A549 (cell line): ENCODE measurements around the gene CD81. TPM values are rescaled to one million over a fixed set of nuclear protein-coding genes. Genes with fewer than 3 reads are reported as not detected.
"Not testable (repeated sequence)": the region's sequence is repeated elsewhere in the genome, so short reads cannot be mapped to it uniquely, and the experiment has no call there.

ENCODE experiments used
- ATAC-seq, 2 experiments: fragments of 200-7000 bp in 1 of 2; fragments of >200 bp in 1 of 2; cut with Nextera tagmentation in 1 of 2; cut with Tn5 transposase in 1 of 2; 3 replicates each; pipeline versions ENCODE4 v1.8.0 to v1.9.1; 2018 to 2020; ENCODE audit warnings: mild to moderate bottlenecking in 1 of 2, moderate library complexity in 1 of 2
- CTCF ChIA-PET: fragments of 300-600 bp; sonication (Branson Sonifier 250); formaldehyde crosslinking; extraction: SDS; loops from one replicate; lab custom pipeline; 2021; ENCODE audit warnings: antibody characterized with exemption, inconsistent platforms; lab: Yijun Ruan, JAX
- POLR2A ChIA-PET: fragments of 350-600 bp; formaldehyde crosslinking; extraction: SDS; loops from one replicate; lab custom pipeline; 2021; ENCODE audit warnings: antibody characterized with exemption, inconsistent platforms; lab: Yijun Ruan, JAX
- DNase-seq, 2 experiments: peaks; one replicate each; pipeline versions ENCODE4 v3.0.0 to v3.0.0-alpha.2; 2011 to 2016; ENCODE audit warnings: low read depth in 1 of 2, low spot score in 1 of 2
- FAIRE-seq: peaks from 2 replicates; lab custom pipeline; 2011; peaks lifted over from hg19 to GRCh38; lab: Jason Lieb, UNC
- H3K27ac ChIP-seq, 2 experiments: fragments of >200 bp; sonication (Bioruptor Twin); formaldehyde crosslinking; 3 replicates each; pipeline ENCODE4 v1.5.1; 2016 to 2017
- H3K4me1 ChIP-seq: fragments of >200 bp; sonication (Bioruptor Twin); formaldehyde crosslinking; 3 replicates; pipeline ENCODE4 v1.6.1; 2016
- H3K4me2 ChIP-seq: fragments of >200 bp; sonication (Bioruptor Twin); formaldehyde crosslinking; 3 replicates; pipeline ENCODE4 v1.6.1; 2016
- H3K4me3 ChIP-seq: fragments of >200 bp; sonication (Bioruptor Twin); formaldehyde crosslinking; 3 replicates; pipeline ENCODE4 v1.5.1; 2016
- H3K9me3 ChIP-seq: fragments of >200 bp; sonication (Bioruptor Twin); formaldehyde crosslinking; 3 replicates; pipeline ENCODE4 v1.6.1; 2016
- ATOH8 ChIP-seq: fragments of 250-450 bp; sonication (Bioruptor Pico); IDR thresholded peaks from 2 replicates; pipeline ENCODE4 v1.5.0; 2020; ENCODE audit warnings: low read depth, mild to moderate bottlenecking, moderate library complexity
- BCL3 ChIP-seq: fragments of >200 bp; sonication (Bioruptor Twin); formaldehyde crosslinking; IDR thresholded peaks from 3 replicates; pipeline ENCODE4 v1.6.1; 2016
- CBX8 ChIP-seq: fragments of 200-600 bp; sonication (generic); IDR thresholded peaks from 2 replicates; pipeline ENCODE4 v1.6.1; 2016
- CEBPB ChIP-seq, 2 experiments: fragments of >200 bp in 1 of 2; sonication (Bioruptor Twin) in 1 of 2; formaldehyde crosslinking in 1 of 2; IDR thresholded peaks; 2 replicates each; pipeline ENCODE4 v1.6.1; 2012 to 2016
- E2F6 ChIP-seq: IDR thresholded peaks from 2 replicates; pipeline ENCODE4 v1.6.1; 2012; ENCODE audit warnings: low read depth, borderline replicate concordance
- FOSL2 ChIP-seq, 2 experiments: fragments of 450-650 bp in 1 of 2; fragments of >200 bp in 1 of 2; sonication (Bioruptor Twin) in 1 of 2; formaldehyde crosslinking; IDR thresholded peaks; 2 replicates each; pipeline versions ENCODE4 v1.5.0 to v1.6.1; 2016 to 2020; ENCODE audit warnings: mild to moderate bottlenecking in 1 of 2, moderate library complexity in 1 of 2
- FOXS1 ChIP-seq: fragments of 250-450 bp; sonication (Bioruptor Pico); IDR thresholded peaks from 2 replicates; pipeline ENCODE4 v1.5.0; 2020; ENCODE audit warnings: mild to moderate bottlenecking, moderate library complexity
- JUN ChIP-seq, 2 experiments: fragments of >200 bp; sonication (Bioruptor Twin); formaldehyde crosslinking; IDR thresholded peaks; 2 replicates in 1 of 2; 3 replicates in 1 of 2; pipeline ENCODE4 v1.6.1; 2016 to 2017
- KDM5A ChIP-seq: fragments of 200-600 bp; sonication (generic); IDR thresholded peaks from 2 replicates; pipeline ENCODE4 v1.6.1; 2016; ENCODE audit warnings: antibody characterized with exemption, mild to moderate bottlenecking
- MAZ ChIP-seq: fragments of 150-350 bp; IDR thresholded peaks from 2 replicates; pipeline ENCODE4 v1.6.1; 2014; ENCODE audit warnings: antibody characterized with exemption, low read depth, low read length, borderline replicate concordance
- NFE2L2 ChIP-seq: fragments of 150-350 bp; conservative IDR thresholded peaks from 2 replicates; pipeline ENCODE4 v1.6.1; 2014; ENCODE audit warnings: low read length
- NR3C1 ChIP-seq: fragments of >200 bp; sonication (Bioruptor Twin); formaldehyde crosslinking; IDR thresholded peaks from 3 replicates; pipeline ENCODE4 v1.6.1; 2017
- POLR2AphosphoS2 ChIP-seq: conservative IDR thresholded peaks from 2 replicates; pipeline ENCODE4 v1.6.1; 2012; ENCODE audit warnings: low read length, improper control_type of control experiment, inconsistent platforms
- RARB ChIP-seq: fragments of 250-450 bp; sonication (Bioruptor Pico); IDR thresholded peaks from 2 replicates; pipeline ENCODE4 v1.8.0; 2021; ENCODE audit warnings: mild to moderate bottlenecking, moderate library complexity
- RCOR1 ChIP-seq: fragments of 150-350 bp; IDR thresholded peaks from 2 replicates; pipeline ENCODE4 v1.6.1; 2014; ENCODE audit warnings: antibody characterized with exemption, low read length, low read depth
- RFX5 ChIP-seq: fragments of 450-650 bp; IDR thresholded peaks from 2 replicates; pipeline ENCODE4 v1.7.1; 2014; ENCODE audit warnings: antibody characterized with exemption, mild to moderate bottlenecking, moderate library complexity
- SREBF2 ChIP-seq: fragments of 450-650 bp; IDR thresholded peaks from 2 replicates; pipeline ENCODE4 v1.6.1; 2014; ENCODE audit warnings: mild to moderate bottlenecking, moderate library complexity
- TFCP2L1 ChIP-seq: fragments of 250-450 bp; sonication (Bioruptor Pico); IDR thresholded peaks from 2 replicates; pipeline ENCODE4 v1.5.0; 2021; ENCODE audit warnings: mild to moderate bottlenecking
- ZSCAN20 ChIP-seq: fragments of 250-450 bp; sonication (Bioruptor Pico); IDR thresholded peaks from 2 replicates; pipeline ENCODE4 v1.8.0; 2022; ENCODE audit warnings: mild to moderate bottlenecking, moderate library complexity
- WGBS: methylation state at CpG from one replicate; pipeline ENCODE4 v1.1.6; 2017; ENCODE audit errors: missing lambda C conversion rate; 5-methylcytosine and 5-hydroxymethylcytosine counted together
- polyA plus RNA-seq, 4 experiments: library from polyadenylated mRNA; depleted of rRNA in 3 of 4; stranded (reverse); fragments of >200 nt; fragmentation: RNase III in 1 of 4; extraction: RNeasy Plus Mini Kit Qiagen cat#74134 plus additional on column Dnase treatment in 1 of 4; gene quantifications; 2 replicates in 3 of 4; 3 replicates in 1 of 4; pipeline ENCODE4 v1.2.3, GENCODE V29; 2011 to 2017
- TF ChIP-seq, protein P1 (sequence below): fragments of >200 bp; sonication (Bioruptor Twin); formaldehyde crosslinking; IDR thresholded peaks from 3 replicates; pipeline ENCODE4 v1.5.1; 2016
- TF ChIP-seq, protein P2 (sequence below): IDR thresholded peaks from 2 replicates; pipeline ENCODE4 v1.6.1; 2012
- TF ChIP-seq, protein P3 (sequence below): fragments of 250-450 bp; sonication (Bioruptor Pico); IDR thresholded peaks from 2 replicates; pipeline ENCODE4 v1.5.0; 2021; ENCODE audit warnings: mild to moderate bottlenecking, moderate library complexity, borderline replicate concordance
- TF ChIP-seq, protein P4 (sequence below): IDR thresholded peaks from 2 replicates; pipeline ENCODE4 v1.6.1; 2012

Gene CD81
- polyA plus RNA-seq, 2 of the 4 experiments (the other 2 are of a cell fraction) = 125 to 247 TPM

- TF ChIP-seq RFX5 = no peak
Measured at GRCh38 chr11:2362414-2362813, 14.7 kb upstream of the CD81 start (continued).

- FAIRE-seq = no peak
- Histone ChIP-seq H3K4me3 (no peak overlapping the region), H3K4me1 (no peaks in the 10 kb centered on the region), H3K9me3 (no peaks in the 10 kb centered on the region), H3K4me2 (no peak overlapping the region), H3K27ac (no peak overlapping the region)
- POLR2A ChIA-PET = no interaction called here
- TF ChIP-seq BCL3 = no peak
- TF ChIP-seq RCOR1 = no peak
- TF ChIP-seq TFCP2L1 (CRISPR knock-in tag) = no peak
- no peak for TF ChIP-seq POLR2AphosphoS2
- TF ChIP-seq, protein P1, sequence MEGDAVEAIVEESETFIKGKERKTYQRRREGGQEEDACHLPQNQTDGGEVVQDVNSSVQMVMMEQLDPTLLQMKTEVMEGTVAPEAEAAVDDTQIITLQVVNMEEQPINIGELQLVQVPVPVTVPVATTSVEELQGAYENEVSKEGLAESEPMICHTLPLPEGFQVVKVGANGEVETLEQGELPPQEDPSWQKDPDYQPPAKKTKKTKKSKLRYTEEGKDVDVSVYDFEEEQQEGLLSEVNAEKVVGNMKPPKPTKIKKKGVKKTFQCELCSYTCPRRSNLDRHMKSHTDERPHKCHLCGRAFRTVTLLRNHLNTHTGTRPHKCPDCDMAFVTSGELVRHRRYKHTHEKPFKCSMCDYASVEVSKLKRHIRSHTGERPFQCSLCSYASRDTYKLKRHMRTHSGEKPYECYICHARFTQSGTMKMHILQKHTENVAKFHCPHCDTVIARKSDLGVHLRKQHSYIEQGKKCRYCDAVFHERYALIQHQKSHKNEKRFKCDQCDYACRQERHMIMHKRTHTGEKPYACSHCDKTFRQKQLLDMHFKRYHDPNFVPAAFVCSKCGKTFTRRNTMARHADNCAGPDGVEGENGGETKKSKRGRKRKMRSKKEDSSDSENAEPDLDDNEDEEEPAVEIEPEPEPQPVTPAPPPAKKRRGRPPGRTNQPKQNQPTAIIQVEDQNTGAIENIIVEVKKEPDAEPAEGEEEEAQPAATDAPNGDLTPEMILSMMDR = no peak
- no peak for TF ChIP-seq NFE2L2
- TF ChIP-seq, protein P2, sequence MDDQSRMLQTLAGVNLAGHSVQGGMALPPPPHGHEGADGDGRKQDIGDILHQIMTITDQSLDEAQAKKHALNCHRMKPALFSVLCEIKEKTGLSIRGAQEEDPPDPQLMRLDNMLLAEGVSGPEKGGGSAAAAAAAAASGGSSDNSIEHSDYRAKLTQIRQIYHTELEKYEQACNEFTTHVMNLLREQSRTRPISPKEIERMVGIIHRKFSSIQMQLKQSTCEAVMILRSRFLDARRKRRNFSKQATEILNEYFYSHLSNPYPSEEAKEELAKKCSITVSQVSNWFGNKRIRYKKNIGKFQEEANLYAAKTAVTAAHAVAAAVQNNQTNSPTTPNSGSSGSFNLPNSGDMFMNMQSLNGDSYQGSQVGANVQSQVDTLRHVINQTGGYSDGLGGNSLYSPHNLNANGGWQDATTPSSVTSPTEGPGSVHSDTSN = no peak
- TF ChIP-seq FOXS1 (CRISPR knock-in tag) = no peak
- TF ChIP-seq, protein P3, sequence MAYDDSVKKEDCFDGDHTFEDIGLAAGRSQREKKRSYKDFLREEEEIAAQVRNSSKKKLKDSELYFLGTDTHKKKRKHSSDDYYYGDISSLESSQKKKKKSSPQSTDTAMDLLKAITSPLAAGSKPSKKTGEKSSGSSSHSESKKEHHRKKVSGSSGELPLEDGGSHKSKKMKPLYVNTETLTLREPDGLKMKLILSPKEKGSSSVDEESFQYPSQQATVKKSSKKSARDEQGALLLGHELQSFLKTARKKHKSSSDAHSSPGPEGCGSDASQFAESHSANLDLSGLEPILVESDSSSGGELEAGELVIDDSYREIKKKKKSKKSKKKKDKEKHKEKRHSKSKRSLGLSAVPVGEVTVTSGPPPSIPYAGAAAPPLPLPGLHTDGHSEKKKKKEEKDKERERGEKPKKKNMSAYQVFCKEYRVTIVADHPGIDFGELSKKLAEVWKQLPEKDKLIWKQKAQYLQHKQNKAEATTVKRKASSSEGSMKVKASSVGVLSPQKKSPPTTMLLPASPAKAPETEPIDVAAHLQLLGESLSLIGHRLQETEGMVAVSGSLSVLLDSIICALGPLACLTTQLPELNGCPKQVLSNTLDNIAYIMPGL (CRISPR knock-in tag) = no peak
- no peak for TF ChIP-seq ZSCAN20 (CRISPR knock-in tag)
- no peak for TF ChIP-seq SREBF2
- no peak for TF ChIP-seq MAZ
- TF ChIP-seq ATOH8 (CRISPR knock-in tag) = no peak
- TF ChIP-seq CEBPB (IDR thresholded peaks at IDR 0.05) = no peak
- TF ChIP-seq RFX5 = no peak
- no peak for TF ChIP-seq CBX8
- DNase-seq = no peak
- WGBS = 57% methylated on average over 8 of the region's 10 CpGs
- CTCF ChIA-PET = interaction anchor here (1.0 kb wide), 1 partner anchor 57 kb away, joined by 3 read pairs; no protein-coding TSS in a partner anchor
- ATAC-seq = no peak
Measured at GRCh38 chr11:2363130-2363529, 14.0 kb upstream of the CD81 start.

DNA sequence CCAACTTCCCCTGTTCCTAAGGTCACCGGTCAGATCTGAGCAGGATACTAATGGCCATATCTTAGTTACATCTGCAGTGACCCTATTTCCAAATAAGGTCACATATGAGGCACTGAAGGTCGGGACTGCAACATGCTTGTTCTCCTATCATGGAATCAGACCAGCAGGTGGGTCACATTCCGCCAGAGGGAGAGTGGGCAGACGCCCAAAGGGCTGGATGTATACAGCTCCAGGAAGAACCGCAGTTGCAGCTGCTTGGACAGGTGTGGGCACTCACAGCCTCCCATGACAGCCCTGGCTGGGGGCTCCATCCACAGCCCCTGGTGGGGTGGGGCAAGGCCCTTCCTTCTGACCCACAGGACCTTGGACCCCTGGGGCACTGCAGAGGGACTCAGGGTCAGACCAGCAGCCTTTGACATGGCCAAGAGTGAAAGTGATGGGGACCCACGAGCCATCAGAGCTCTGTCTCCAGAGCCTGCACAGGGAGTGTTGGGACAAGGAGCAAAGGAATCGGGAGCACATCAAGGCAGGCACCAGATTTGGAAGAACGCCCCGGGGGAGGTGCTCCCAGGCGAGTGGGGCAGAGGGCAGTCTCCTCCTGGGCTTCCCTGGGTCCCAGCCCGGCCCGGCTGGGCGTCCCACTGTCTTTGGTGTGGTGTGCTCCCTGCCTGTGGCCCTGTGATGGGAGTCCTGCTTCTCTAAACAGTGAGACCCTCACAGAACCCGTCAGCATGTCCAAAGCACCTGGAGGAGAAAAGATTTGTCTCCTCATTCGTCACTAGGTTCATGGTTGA, 13.3 kb upstream of the CD81 start:
- Histone ChIP-seq H3K27ac (no peak overlapping the region), H3K9me3 (no peaks in the 10 kb centered on the region), H3K4me3 (no peak overlapping the region), H3K4me1 (no peaks in the 10 kb centered on the region), H3K4me2 (no peak overlapping the region)
- FAIRE-seq (no peak), ATAC-seq (no peak), DNase-seq (no peak)
- TF ChIP-seq, protein P2 = no peak
- TF ChIP-seq E2F6 = no peak
- TF ChIP-seq JUN (IDR thresholded peaks at IDR 0.05) = no peak
- TF ChIP-seq MAZ = no peak
- TF ChIP-seq, protein P4, sequence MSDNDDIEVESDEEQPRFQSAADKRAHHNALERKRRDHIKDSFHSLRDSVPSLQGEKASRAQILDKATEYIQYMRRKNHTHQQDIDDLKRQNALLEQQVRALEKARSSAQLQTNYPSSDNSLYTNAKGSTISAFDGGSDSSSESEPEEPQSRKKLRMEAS = no peak
- no peak for TF ChIP-seq NR3C1
- no peak for TF ChIP-seq FOSL2 (IDR thresholded peaks at IDR 0.05)
- no peak for TF ChIP-seq FOSL2 (CRISPR knock-in tag; IDR thresholded peaks at IDR 0.05)
- no peak for TF ChIP-seq KDM5A
- no peak for TF ChIP-seq RARB
- no peak for TF ChIP-seq ZSCAN20 (CRISPR knock-in tag)
- WGBS = 58% methylated on average over 14 of the region's 15 CpGs
- POLR2A ChIA-PET = no interaction called here
- CTCF ChIA-PET = interaction anchor here (1.0 kb wide), 1 partner anchor 58 kb away, joined by 3 read pairs; no protein-coding TSS in a partner anchor

- FAIRE-seq, H3K27ac ChIP-seq, H3K4me3 ChIP-seq, POLR2A ChIA-PET, H3K9me3 ChIP-seq, ATAC-seq, H3K4me2 ChIP-seq, DNase-seq, H3K4me1 ChIP-seq: not testable (repeated sequence)
- CTCF ChIA-PET = interaction anchor here (0.9 kb wide), 1 partner anchor 59 kb away, joined by 3 read pairs; no protein-coding TSS in a partner anchor
- WGBS = 61% methylated on average over 8 of the region's 12 CpGs
Measured at GRCh38 chr11:2364386-2364785, 12.7 kb upstream of the CD81 start.
